Fibroblast of lung (primary cell): ENCODE measurements around the gene LATS2. TPM values are rescaled to one million over a fixed set of nuclear protein-coding genes. Genes with fewer than 3 reads are reported as not detected.

Source experiments
- DNase-seq, 2 donors: peaks; one replicate each; pipeline versions ENCODE4 v3.0.0 to v3.0.0-alpha.2; 2010; ENCODE audit warnings: low read depth in 2 of 2
- H2AFZ ChIP-seq: 2 replicates; pipeline ENCODE4 v1.5.1; 2012; ENCODE audit warnings: low read length, control low read depth, inconsistent platforms
- H3K27ac ChIP-seq: 2 replicates; pipeline ENCODE4 v1.5.1; 2011; ENCODE audit warnings: low read length, control low read depth; ENCODE audit not compliant: insufficient read depth
- H3K27me3 ChIP-seq: 2 replicates; pipeline ENCODE4 v1.5.1; 2011; ENCODE audit warnings: mild to moderate bottlenecking, low read length; ENCODE audit not compliant: control insufficient read depth, insufficient read depth
- H3K36me3 ChIP-seq: 2 replicates; pipeline ENCODE4 v1.5.1; 2011; ENCODE audit warnings: low read length; ENCODE audit not compliant: control insufficient read depth, insufficient read depth
- H3K4me1 ChIP-seq: 2 replicates; pipeline ENCODE4 v1.5.1; 2011; ENCODE audit warnings: low read length; ENCODE audit not compliant: control insufficient read depth, insufficient read depth; ENCODE audit errors: extremely low read depth
- H3K4me2 ChIP-seq: 2 replicates; pipeline ENCODE4 v1.5.1; 2011; ENCODE audit warnings: low read length, control low read depth; ENCODE audit not compliant: insufficient read depth; ENCODE audit errors: extremely low read depth
- H3K4me3 ChIP-seq, 4 experiments: fragments of 200-600 bp in 1 of 4; sonication (generic) in 1 of 4; replicated peaks in 1 of 4; 2 replicates each; pipeline ENCODE4 v1.5.1; 2011 to 2016; ENCODE audit warnings: low read length in 4 of 4, low read depth in 3 of 4, mild to moderate bottlenecking in 3 of 4, control low read depth in 2 of 4, inconsistent platforms in 1 of 4, mixed read lengths in 1 of 4; ENCODE audit not compliant: insufficient read depth in 1 of 4; ENCODE audit errors: control extremely low read depth in 1 of 4
- H3K79me2 ChIP-seq: 2 replicates; pipeline ENCODE4 v1.5.1; 2012; ENCODE audit warnings: mild to moderate bottlenecking, low read length, inconsistent platforms; ENCODE audit not compliant: control insufficient read depth, insufficient read depth
- H3K9ac ChIP-seq: 2 replicates; pipeline ENCODE4 v1.5.1; 2011; ENCODE audit warnings: mild to moderate bottlenecking, low read length, control low read depth; ENCODE audit not compliant: insufficient read depth
- H3K9me3 ChIP-seq: 2 replicates; pipeline ENCODE4 v1.5.1; 2012; ENCODE audit warnings: low read depth, low read length; ENCODE audit not compliant: control insufficient read depth, insufficient read depth
- H4K20me1 ChIP-seq: 2 replicates; pipeline ENCODE4 v1.5.1; 2011; ENCODE audit warnings: low read length; ENCODE audit not compliant: control insufficient read depth, insufficient read depth; ENCODE audit errors: extremely low read depth
- CTCF ChIP-seq, 2 donors: IDR thresholded peaks in 1 of 2; conservative IDR thresholded peaks in 1 of 2; 1 replicate in 1 of 2; 2 replicates in 1 of 2; pipeline ENCODE4 v1.5.1; 2011 to 2012; ENCODE audit warnings: low read length in 2 of 2, control low read depth in 1 of 2, inconsistent platforms in 1 of 2, low read depth in 1 of 2, mild to moderate bottlenecking in 1 of 2
- EZH2 ChIP-seq: IDR thresholded peaks from 2 replicates; pipeline ENCODE4 v1.5.1; 2012; ENCODE audit warnings: low read length, control low read depth, mild to moderate bottlenecking; ENCODE audit errors: missing control alignments
- polyA plus RNA-seq, 2 donors: library from polyadenylated mRNA; depleted of rRNA in 1 of 2; stranded (reverse) in 1 of 2; unstranded in 1 of 2; fragments of >200 nt; gene quantifications; 2 replicates each; pipeline ENCODE4 v1.2.1, GENCODE V29; 2011 to 2012; ENCODE audit warnings: missing spikeins in 1 of 2
- total RNA-seq: library from RNA; depleted of rRNA; stranded (reverse); fragments of >200 nt; gene quantifications from 2 replicates; pipeline ENCODE4 v1.2.1, GENCODE V29; 2014

The LATS2 gene
- total and polyA plus RNA-seq, 2 donors (not counting 1 experiment from before 2014, with no cell fraction given), result 16.2 to 32.0 TPM

- Histone ChIP-seq H4K20me1 (peaks cover 4% of the 10 kb centered on the region), H3K79me2 (peaks cover 76% of the 10 kb centered on the region), H3K27ac (no peak overlapping the region), H3K4me2 (no peak overlapping the region), H3K36me3 (no peaks in the 10 kb centered on the region), H2AFZ (no peak overlapping the region), H3K4me3 (no peak overlapping the region), H3K27me3 (no peaks in the 10 kb centered on the region), H3K4me1 (peaks cover 17% of the 10 kb centered on the region), H3K9me3 (no peaks in the 10 kb centered on the region), H3K9ac (no peak overlapping the region)
- no peak for TF ChIP-seq CTCF (conservative IDR thresholded peaks at IDR 0.05 in 1 of 2, IDR thresholded peaks at IDR 0.05 in 1 of 2; ENCODE audit: low read depth in 1 of 2, low read length in 2 of 2)
- no peak for DNase-seq
These were observed 41.2 kb downstream of the LATS2 start for GRCh38 chr13:21020176-21020575.

GRCh38 chr13:21018220-21018619 lies 43.2 kb downstream of the LATS2 start:
- Histone ChIP-seq H3K4me1 (peaks cover 30% of the 10 kb centered on the region), H3K27ac (no peak overlapping the region), H3K27me3 (no peaks in the 10 kb centered on the region), H3K9me3 (no peaks in the 10 kb centered on the region), H3K36me3 (no peaks in the 10 kb centered on the region), H3K9ac (no peak overlapping the region), H2AFZ (no peak overlapping the region), H3K4me2 (no peak overlapping the region), H3K79me2 (peaks cover 75% of the 10 kb centered on the region), H3K4me3 (no peak overlapping the region), H4K20me1 (peaks cover 4% of the 10 kb centered on the region)
- no peak for TF ChIP-seq EZH2
- no peak for TF ChIP-seq CTCF (conservative IDR thresholded peaks at IDR 0.05 in 1 of 2, IDR thresholded peaks at IDR 0.05 in 1 of 2; ENCODE audit: low read depth in 1 of 2, low read length in 2 of 2)
- DNase-seq, result no peak

- H2AFZ ChIP-seq, result no peak overlapping the region
- no peak for DNase-seq
- peaks cover 75% of the 10 kb centered on the region for H3K79me2 ChIP-seq
- H3K27me3 ChIP-seq, result no peaks in the 10 kb centered on the region
- H3K4me3 ChIP-seq, result no peak overlapping the region
- H4K20me1 ChIP-seq, result no peaks in the 10 kb centered on the region
- H3K9me3 ChIP-seq, result no peaks in the 10 kb centered on the region
- TF ChIP-seq EZH2, result no peak
- no peak for TF ChIP-seq CTCF (conservative IDR thresholded peaks at IDR 0.05 in 1 of 2, IDR thresholded peaks at IDR 0.05 in 1 of 2; ENCODE audit: low read depth in 1 of 2, low read length in 2 of 2)
- H3K9ac ChIP-seq, result no peak overlapping the region
- peak overlapping the region; percentile 7 for H3K4me2 ChIP-seq
- peaks cover 43% of the 10 kb centered on the region for H3K4me1 ChIP-seq
- H3K36me3 ChIP-seq, result no peaks in the 10 kb centered on the region
- H3K27ac ChIP-seq, result peak overlapping the region; percentile 40
These were observed 44.9 kb downstream of the LATS2 start for GRCh38 chr13:21016487-21016886.
